ENCODE data around the gene PAPPA2. TPM values are rescaled to one million over a fixed set of nuclear protein-coding genes. Genes with fewer than 3 reads are reported as not detected.

The PAPPA2 gene
- total and polyA plus RNA-seq, 7 donors = 0.05 to 1.1 (median 0.06) TPM; not detected in 2

DNA sequence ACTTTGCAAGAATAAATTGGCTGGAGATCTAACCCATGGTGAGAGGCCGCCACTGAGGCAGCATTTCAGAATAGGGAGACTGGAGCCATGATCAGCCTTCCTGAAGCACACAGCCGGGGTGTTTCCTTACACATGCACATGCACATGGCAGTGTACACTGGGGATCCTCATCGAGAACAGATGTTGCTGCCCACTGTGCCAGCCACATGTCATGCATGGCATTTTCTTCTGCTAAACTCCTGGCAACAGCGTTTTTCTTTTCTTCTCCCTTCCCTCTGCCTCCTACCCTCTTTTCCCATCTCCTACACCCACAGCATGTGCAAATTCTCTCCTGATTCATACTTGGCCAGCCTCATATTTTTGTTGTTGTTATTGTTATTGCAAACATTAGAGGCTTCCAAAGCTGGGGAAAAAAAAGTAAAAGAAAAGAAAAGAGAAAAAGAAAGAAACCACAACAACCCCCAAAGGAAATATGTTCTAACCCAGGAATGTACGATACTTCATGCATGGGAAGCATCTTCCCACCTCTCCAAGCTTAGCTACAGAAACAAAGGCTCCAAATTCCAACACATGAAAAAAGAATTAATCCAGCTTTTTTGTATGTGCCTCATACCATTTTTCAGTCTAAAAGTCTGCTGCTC is 357.5 kb downstream of the PAPPA2 start:
- H3K4me1 ChIP-seq = no peaks in the 10 kb centered on the region
- H3K27ac ChIP-seq = no peak overlapping the region
- ATAC-seq = no peak
- TF ChIP-seq, protein P1, sequence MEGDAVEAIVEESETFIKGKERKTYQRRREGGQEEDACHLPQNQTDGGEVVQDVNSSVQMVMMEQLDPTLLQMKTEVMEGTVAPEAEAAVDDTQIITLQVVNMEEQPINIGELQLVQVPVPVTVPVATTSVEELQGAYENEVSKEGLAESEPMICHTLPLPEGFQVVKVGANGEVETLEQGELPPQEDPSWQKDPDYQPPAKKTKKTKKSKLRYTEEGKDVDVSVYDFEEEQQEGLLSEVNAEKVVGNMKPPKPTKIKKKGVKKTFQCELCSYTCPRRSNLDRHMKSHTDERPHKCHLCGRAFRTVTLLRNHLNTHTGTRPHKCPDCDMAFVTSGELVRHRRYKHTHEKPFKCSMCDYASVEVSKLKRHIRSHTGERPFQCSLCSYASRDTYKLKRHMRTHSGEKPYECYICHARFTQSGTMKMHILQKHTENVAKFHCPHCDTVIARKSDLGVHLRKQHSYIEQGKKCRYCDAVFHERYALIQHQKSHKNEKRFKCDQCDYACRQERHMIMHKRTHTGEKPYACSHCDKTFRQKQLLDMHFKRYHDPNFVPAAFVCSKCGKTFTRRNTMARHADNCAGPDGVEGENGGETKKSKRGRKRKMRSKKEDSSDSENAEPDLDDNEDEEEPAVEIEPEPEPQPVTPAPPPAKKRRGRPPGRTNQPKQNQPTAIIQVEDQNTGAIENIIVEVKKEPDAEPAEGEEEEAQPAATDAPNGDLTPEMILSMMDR (IDR thresholded peaks at IDR 0.05) = no peak
- no peak overlapping the region for H3K4me3 ChIP-seq
- intact Hi-C loops (cut with DNase I) = no loop called here
- no peaks in the 10 kb centered on the region for H3K27me3 ChIP-seq (ENCODE audit: insufficient read depth in 3 of 3, low read length in 2 of 3)
- H3K36me3 ChIP-seq (ENCODE audit: insufficient read depth in 1 of 2, low read depth in 1 of 2) = no peaks in the 10 kb centered on the region
- 25 to 38% (median 31%) methylated on average over 5 of the region's 5 CpGs for WGBS, 3 donors
- DNase-seq = no peak
- no peaks in the 10 kb centered on the region for H3K9me3 ChIP-seq

DNA sequence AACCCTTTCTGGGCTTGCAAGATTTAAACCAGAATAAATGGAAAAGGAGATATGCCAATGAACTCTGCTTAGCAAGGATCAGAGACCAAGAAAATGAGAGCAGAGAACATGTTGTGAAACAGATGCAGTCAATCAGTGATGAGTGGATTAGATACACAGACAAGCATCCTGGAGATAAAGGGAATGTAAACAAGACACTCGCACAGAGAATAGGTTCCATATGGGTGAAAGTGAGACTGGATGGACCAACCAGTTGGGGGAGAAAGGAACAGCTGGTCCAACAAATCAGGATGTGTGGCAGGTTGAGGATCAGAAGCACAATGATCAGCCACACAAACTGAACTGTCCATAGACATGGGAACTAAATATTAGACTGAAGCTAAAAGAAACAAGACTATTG is 363.3 kb downstream of the PAPPA2 start:
- H3K4me1 ChIP-seq = no peaks in the 10 kb centered on the region
- H3K36me3 ChIP-seq (ENCODE audit: insufficient read depth in 1 of 2, low read depth in 1 of 2) = no peaks in the 10 kb centered on the region
- TF ChIP-seq, protein P1 (IDR thresholded peaks at IDR 0.05) = no peak
- intact Hi-C loops (cut with DNase I) = no loop called here
- H3K27me3 ChIP-seq (ENCODE audit: insufficient read depth in 3 of 3, low read length in 2 of 3) = no peaks in the 10 kb centered on the region
- no peak overlapping the region for H3K4me3 ChIP-seq
- H3K27ac ChIP-seq = no peak overlapping the region
- 38 to 50% (median 50%) methylated on average over 1 of the region's 1 CpG for WGBS, 3 donors
- no peaks in the 10 kb centered on the region for H3K9me3 ChIP-seq
- ATAC-seq = no peak
- no peak for DNase-seq

DNA sequence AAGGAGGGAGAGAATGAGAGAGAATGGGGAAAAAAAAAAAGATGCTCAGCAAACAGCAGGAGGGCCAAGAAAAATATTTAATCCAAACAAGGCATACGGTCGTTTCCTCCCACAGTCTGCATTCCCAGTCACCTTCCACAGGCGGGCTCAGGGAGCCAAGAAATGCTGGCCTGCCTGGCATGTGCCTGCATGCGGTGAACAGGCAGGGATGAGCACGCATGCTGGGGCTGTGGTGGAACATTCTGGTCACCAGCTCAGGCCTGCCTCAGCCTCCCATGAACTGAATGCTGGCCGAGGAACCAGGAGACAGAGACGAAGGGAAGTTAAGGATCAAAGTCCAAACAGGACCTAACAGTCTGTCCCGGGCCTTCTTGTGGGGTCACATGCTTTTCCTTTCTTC is 366.3 kb downstream of the PAPPA2 start:
- H3K4me3 ChIP-seq = no peak overlapping the region
- no peak overlapping the region for H3K27ac ChIP-seq
- intact Hi-C loops (cut with DNase I) = no loop called here
- ATAC-seq (no peak), DNase-seq (no peak)
- H3K27me3 ChIP-seq (ENCODE audit: insufficient read depth in 3 of 3, low read length in 2 of 3) = no peaks in the 10 kb centered on the region
- no peaks in the 10 kb centered on the region for H3K9me3 ChIP-seq
- TF ChIP-seq, protein P1 (IDR thresholded peaks at IDR 0.05) = no peak
- WGBS, 3 donors = 68 to 80% (median 72%) methylated on average over 8 of the region's 8 CpGs
- no peaks in the 10 kb centered on the region for H3K36me3 ChIP-seq (ENCODE audit: insufficient read depth in 1 of 2, low read depth in 1 of 2)
- no peaks in the 10 kb centered on the region for H3K4me1 ChIP-seq

DNA sequence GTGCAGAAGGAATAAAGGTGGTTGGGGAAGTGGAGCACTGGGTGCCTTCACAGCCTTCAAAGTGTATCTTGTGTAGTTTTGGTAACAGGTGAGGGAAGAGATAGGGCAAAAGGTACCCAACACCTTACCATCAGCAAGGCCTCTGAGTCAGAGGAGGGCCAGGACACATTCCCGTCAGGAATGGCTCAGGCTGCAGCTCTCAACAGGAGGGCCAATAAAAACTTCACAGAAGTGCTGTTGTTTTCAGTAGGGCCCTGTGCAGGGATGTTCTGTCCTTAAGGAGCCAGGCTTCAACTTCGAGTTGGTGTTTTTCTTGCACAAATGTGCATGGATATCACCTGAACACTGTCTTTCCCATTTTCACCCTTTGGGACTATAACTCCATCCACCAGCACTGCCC is 368.2 kb downstream of the PAPPA2 start:
- TF ChIP-seq, protein P1 (IDR thresholded peaks at IDR 0.05) = no peak
- WGBS, 3 donors = 47 to 56% (median 47%) methylated on average over 2 of the region's 2 CpGs
- H3K4me3 ChIP-seq = no peak overlapping the region
- intact Hi-C loops (cut with DNase I) = no loop called here
- H3K27ac ChIP-seq = no peak overlapping the region
- DNase-seq = no peak
- H3K27me3 ChIP-seq (ENCODE audit: insufficient read depth in 3 of 3, low read length in 2 of 3) = no peaks in the 10 kb centered on the region
- no peaks in the 10 kb centered on the region for H3K9me3 ChIP-seq
- H3K4me1 ChIP-seq = no peaks in the 10 kb centered on the region
- ATAC-seq = no peak
- H3K36me3 ChIP-seq (ENCODE audit: insufficient read depth in 1 of 2, low read depth in 1 of 2) = no peaks in the 10 kb centered on the region

DNA sequence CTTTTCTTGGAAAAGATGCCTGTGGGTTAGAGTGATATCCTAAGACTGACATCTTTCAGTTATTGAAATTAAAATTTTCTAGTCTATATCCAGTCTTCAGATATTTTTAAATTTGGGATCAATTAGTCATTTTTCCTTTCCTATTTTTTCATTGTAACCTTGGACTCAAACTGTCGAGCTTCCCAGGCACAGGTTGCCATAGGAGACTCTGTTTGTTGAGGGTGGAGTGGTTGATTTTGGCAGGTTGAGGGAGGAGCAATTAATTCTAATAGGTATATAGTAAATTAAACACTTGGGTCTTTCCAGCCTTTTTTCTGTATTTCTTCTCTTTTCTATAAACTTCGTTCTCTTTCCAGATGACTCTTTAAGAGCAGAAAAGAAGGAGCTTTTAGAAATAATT is 374.7 kb downstream of the PAPPA2 start:
- Histone ChIP-seq H3K27ac (no peak overlapping the region), H3K36me3 (ENCODE audit: insufficient read depth in 1 of 2, low read depth in 1 of 2) (no peaks in the 10 kb centered on the region), H3K4me1 (no peaks in the 10 kb centered on the region), H3K9me3 (no peaks in the 10 kb centered on the region), H3K4me3 (no peak overlapping the region), H3K27me3 (ENCODE audit: insufficient read depth in 3 of 3, low read length in 2 of 3) (no peaks in the 10 kb centered on the region)
- no peak for DNase-seq
- intact Hi-C loops (cut with DNase I) = no loop called here
- no peak for ATAC-seq
- TF ChIP-seq, protein P1 (IDR thresholded peaks at IDR 0.05) = no peak
- WGBS, 3 donors = 57 to 71% (median 62%) methylated on average over 2 of the region's 2 CpGs
